Astrocyte (in vitro differentiated cells and primary cell): Measurements from ENCODE around the gene CADM4. TPM values are rescaled to one million over a fixed set of nuclear protein-coding genes. Genes with fewer than 3 reads are reported as not detected.

Experiments used
- DNase-seq: peaks from one replicate; pipeline ENCODE4 v3.0.0-alpha.2; 2010; ENCODE audit warnings: low read depth
- FAIRE-seq: peaks from 2 replicates; lab custom pipeline; 2011; peaks lifted over from hg19 to GRCh38; lab: Jason Lieb, UNC
- H2AFZ ChIP-seq: 2 replicates; pipeline ENCODE4 v1.6.0; 2012; ENCODE audit warnings: low read depth, low read length, inconsistent platforms
- H3K27ac ChIP-seq: 2 replicates; pipeline ENCODE4 v1.5.1; 2011; ENCODE audit warnings: low read depth, low read length, inconsistent platforms
- H3K27me3 ChIP-seq: 2 replicates; pipeline ENCODE4 v1.6.0; 2011; ENCODE audit warnings: low read length, inconsistent platforms; ENCODE audit not compliant: insufficient read depth
- H3K36me3 ChIP-seq: 2 replicates; pipeline ENCODE4 v1.5.1; 2011; ENCODE audit warnings: low read length, inconsistent platforms; ENCODE audit not compliant: insufficient read depth
- H3K4me1 ChIP-seq: 2 replicates; pipeline ENCODE4 v1.5.1; 2011; ENCODE audit warnings: low read length, inconsistent platforms; ENCODE audit not compliant: insufficient read depth
- H3K4me2 ChIP-seq: 2 replicates; pipeline ENCODE4 v1.6.0; 2012; ENCODE audit warnings: low read length, inconsistent platforms
- H3K4me3 ChIP-seq: 2 replicates; pipeline ENCODE4 v1.5.1; 2011; ENCODE audit warnings: low read depth, mild to moderate bottlenecking, low read length, inconsistent platforms; ENCODE audit not compliant: insufficient read depth
- H3K79me2 ChIP-seq: 2 replicates; pipeline ENCODE4 v1.6.0; 2012; ENCODE audit warnings: mild to moderate bottlenecking, low read length, inconsistent platforms; ENCODE audit not compliant: insufficient read depth
- H3K9ac ChIP-seq: 2 replicates; pipeline ENCODE4 v1.6.0; 2012; ENCODE audit warnings: mild to moderate bottlenecking, low read length, inconsistent platforms
- H3K9me3 ChIP-seq: 2 replicates; pipeline ENCODE4 v1.5.1; 2012; ENCODE audit warnings: low read depth, mild to moderate bottlenecking, low read length, inconsistent platforms; ENCODE audit not compliant: insufficient read depth
- H4K20me1 ChIP-seq: 2 replicates; pipeline ENCODE4 v1.6.0; 2012; ENCODE audit warnings: low read length, inconsistent platforms; ENCODE audit not compliant: insufficient read depth
- H3K27ac Mint-ChIP-seq: one replicate; pipeline ENCODE4 v1.8.0; 2021; ENCODE audit warnings: mild to moderate bottlenecking, mixed read lengths; ENCODE audit not compliant: unreplicated experiment
- H3K27me3 Mint-ChIP-seq: one replicate; pipeline ENCODE4 v1.8.0; 2021; ENCODE audit warnings: low read depth, mixed read lengths; ENCODE audit not compliant: unreplicated experiment
- H3K36me3 Mint-ChIP-seq: one replicate; pipeline ENCODE4 v1.8.0; 2021; ENCODE audit warnings: low read depth, mixed read lengths; ENCODE audit not compliant: unreplicated experiment
- H3K4me1 Mint-ChIP-seq: one replicate; pipeline ENCODE4 v1.8.0; 2021; ENCODE audit warnings: low read depth, mixed read lengths; ENCODE audit not compliant: unreplicated experiment
- H3K4me3 Mint-ChIP-seq: one replicate; pipeline ENCODE4 v1.8.0; 2021; ENCODE audit warnings: mild to moderate bottlenecking, moderate library complexity, mixed read lengths; ENCODE audit not compliant: unreplicated experiment
- H3K9me3 Mint-ChIP-seq: one replicate; pipeline ENCODE4 v1.8.0; 2021; ENCODE audit warnings: mild to moderate bottlenecking, mixed read lengths; ENCODE audit not compliant: unreplicated experiment
- CTCF ChIP-seq: IDR thresholded peaks from 2 replicates; pipeline ENCODE4 v1.5.1; 2011; ENCODE audit warnings: low read depth, mild to moderate bottlenecking, inconsistent platforms, low read length, moderate library complexity; ENCODE audit not compliant: insufficient read depth
- EZH2 ChIP-seq: IDR thresholded peaks from 2 replicates; pipeline ENCODE4 v1.6.1; 2012; ENCODE audit warnings: mild to moderate bottlenecking, low read length, inconsistent platforms; ENCODE audit not compliant: insufficient read depth
- total RNA-seq: library from RNA; stranded (reverse); gene quantifications from 2 replicates; pipeline ENCODE4 v1.2.1, GENCODE V29; 2021

The CADM4 gene
- total RNA-seq, 1 donor from 2014 or later = 52.1 TPM

- Mint-ChIP-seq H3K27me3 (no peaks in the 10 kb centered on the region), H3K9me3 (no peaks in the 10 kb centered on the region), H3K27ac (peak overlapping the region; percentile 75), H3K4me3 (peak overlapping the region; percentile 94), H3K36me3 (peaks cover 22% of the 10 kb centered on the region), H3K4me1 (peaks cover 15% of the 10 kb centered on the region)
- Histone ChIP-seq H3K4me1 (peaks cover 19% of the 10 kb centered on the region), H3K9me3 (no peaks in the 10 kb centered on the region), H3K27me3 (no peaks in the 10 kb centered on the region), H3K79me2 (peaks cover 55% of the 10 kb centered on the region), H3K4me2 (peak overlapping the region; percentile 88), H4K20me1 (peaks cover 49% of the 10 kb centered on the region), H3K27ac (peak overlapping the region; percentile 19), H3K9ac (peak overlapping the region; percentile 70), H2AFZ (no peak overlapping the region), H3K4me3 (peak overlapping the region; percentile 61), H3K36me3 (peaks cover 41% of the 10 kb centered on the region)
- no peak for FAIRE-seq
- TF ChIP-seq EZH2 = no peak
- TF ChIP-seq CTCF = no peak
- no peak for DNase-seq
Measured at GRCh38 chr19:43667876-43668405, 28.3 kb upstream of the CADM4 start.

DNA sequence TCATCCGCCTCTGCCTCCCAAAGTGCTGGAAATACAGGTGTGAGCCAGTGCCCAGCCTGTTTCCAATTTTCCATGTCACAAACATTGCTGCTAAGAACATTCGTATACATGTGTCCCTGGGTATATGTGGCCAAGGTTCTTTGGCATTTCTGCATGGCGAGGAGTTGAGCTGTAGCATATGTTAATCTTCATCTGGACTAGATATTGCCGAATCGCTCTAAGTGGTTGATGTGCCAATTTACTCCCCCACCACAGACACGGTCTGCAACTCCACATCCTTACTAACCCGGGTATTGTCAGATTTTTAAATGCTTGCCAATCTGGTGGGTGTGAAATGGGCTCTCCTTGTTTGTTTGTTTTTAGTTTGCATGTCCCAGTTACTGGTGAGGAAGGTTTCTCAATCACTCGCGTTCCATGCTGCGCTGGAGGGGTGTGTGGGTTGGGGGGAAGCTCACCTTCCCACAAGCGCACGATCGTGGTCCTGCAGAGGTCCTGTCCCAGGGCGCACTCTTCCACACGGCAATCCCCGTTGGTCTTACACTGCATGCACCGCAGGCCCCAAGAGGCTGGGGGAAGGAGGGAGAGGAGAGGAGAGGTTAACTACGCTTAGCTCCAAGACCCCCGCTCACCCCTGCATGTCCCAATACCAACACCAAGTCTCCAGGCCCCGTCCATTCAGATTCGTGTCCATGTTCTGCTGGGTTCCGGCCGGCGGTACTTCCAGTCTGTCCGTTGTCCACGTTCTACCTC lies 27.7 kb upstream of the CADM4 start:
- H3K27ac Mint-ChIP-seq = peak overlapping the region; percentile 75
- peaks cover 45% of the 10 kb centered on the region for H3K36me3 ChIP-seq
- H3K9ac ChIP-seq = peak overlapping the region; percentile 70
- peaks cover 25% of the 10 kb centered on the region for H3K36me3 Mint-ChIP-seq
- peaks cover 19% of the 10 kb centered on the region for H3K4me1 ChIP-seq
- no peaks in the 10 kb centered on the region for H3K9me3 ChIP-seq
- H2AFZ ChIP-seq = no peak overlapping the region
- peaks cover 13% of the 10 kb centered on the region for H3K4me1 Mint-ChIP-seq
- H3K27me3 ChIP-seq = no peaks in the 10 kb centered on the region
- FAIRE-seq (no peak), DNase-seq (no peak)
- peak overlapping the region; percentile 61 for H3K4me3 ChIP-seq
- peak overlapping the region; percentile 19 for H3K27ac ChIP-seq
- peak overlapping the region; percentile 94 for H3K4me3 Mint-ChIP-seq
- TF ChIP-seq EZH2 = no peak
- no peak for TF ChIP-seq CTCF
- no peaks in the 10 kb centered on the region for H3K27me3 Mint-ChIP-seq
- H3K79me2 ChIP-seq = peaks cover 62% of the 10 kb centered on the region
- H3K9me3 Mint-ChIP-seq = no peaks in the 10 kb centered on the region
- peak overlapping the region; percentile 88 for H3K4me2 ChIP-seq
- peaks cover 54% of the 10 kb centered on the region for H4K20me1 ChIP-seq

- Histone ChIP-seq H3K4me1 (peaks cover 9% of the 10 kb centered on the region), H3K9me3 (no peaks in the 10 kb centered on the region), H3K27me3 (no peaks in the 10 kb centered on the region), H3K36me3 (peaks cover 69% of the 10 kb centered on the region), H4K20me1 (peaks cover 81% of the 10 kb centered on the region), H3K27ac (no peak overlapping the region), H3K4me2 (no peak overlapping the region), H3K9ac (no peak overlapping the region), H3K79me2 (peaks cover 83% of the 10 kb centered on the region), H3K4me3 (no peak overlapping the region), H2AFZ (no peak overlapping the region)
- no peaks in the 10 kb centered on the region for H3K27me3 Mint-ChIP-seq
- peaks cover 36% of the 10 kb centered on the region for H3K36me3 Mint-ChIP-seq
- H3K4me1 Mint-ChIP-seq = peaks cover 5% of the 10 kb centered on the region
- FAIRE-seq (no peak), DNase-seq (no peak)
- no peak overlapping the region for H3K27ac Mint-ChIP-seq
- no peak overlapping the region for H3K4me3 Mint-ChIP-seq
- no peak for TF ChIP-seq EZH2
- TF ChIP-seq CTCF = no peak
- H3K9me3 Mint-ChIP-seq = no peaks in the 10 kb centered on the region
Measured at GRCh38 chr19:43664018-43664417, 24.4 kb upstream of the CADM4 start.
